Sigmoid colon (tissue), 7 donors: ENCODE measurements around the gene BIK. TPM values are rescaled to one million over a fixed set of nuclear protein-coding genes. Genes with fewer than 3 reads are reported as not detected.

ENCODE experiments used
- DNase-seq: peaks from one replicate; pipeline ENCODE4 v3.0.0-alpha.2; 2019
- H3K27ac ChIP-seq, 4 donors: fragments of 200-600 bp; sonication (generic); one replicate each; pipeline ENCODE4 v1.5.1; 2016 to 2019; ENCODE audit warnings: mild to moderate bottlenecking in 1 of 4
- H3K27me3 ChIP-seq, 3 donors: fragments of 200-600 bp; sonication (generic); one replicate each; pipeline ENCODE4 v1.5.1; 2019; ENCODE audit warnings: mild to moderate bottlenecking in 1 of 3
- H3K36me3 ChIP-seq, 4 donors: fragments of 200-600 bp; sonication (generic); one replicate each; pipeline ENCODE4 v1.5.1; 2016 to 2019
- H3K4me1 ChIP-seq, 4 donors: fragments of 200-600 bp; sonication (generic); one replicate each; pipeline ENCODE4 v1.5.1; 2017 to 2019
- H3K4me3 ChIP-seq, 4 donors: fragments of 200-600 bp; sonication (generic); one replicate each; pipeline ENCODE4 v1.5.1; 2017 to 2019; ENCODE audit warnings: mild to moderate bottlenecking in 2 of 4, moderate library complexity in 1 of 4
- H3K9me3 ChIP-seq, 4 donors: fragments of 200-600 bp in 3 of 4; sonication (generic) in 3 of 4; one replicate each; pipeline versions ENCODE4 v1.5.1 to v1.6.1; 2013 to 2019
- EP300 ChIP-seq, 4 donors: sonication (generic); formaldehyde crosslinking; IDR thresholded peaks; one replicate each; pipeline ENCODE4 v1.6.1; 2017; ENCODE audit warnings: antibody characterized with exemption in 4 of 4
- POLR2A ChIP-seq, 2 donors: fragments of 450-650 bp; IDR thresholded peaks; one replicate each; pipeline ENCODE4 v1.6.1; 2016; ENCODE audit warnings: antibody characterized with exemption in 2 of 2, mild to moderate bottlenecking in 2 of 2, moderate library complexity in 2 of 2
- POLR2AphosphoS5 ChIP-seq, 4 donors: sonication (generic); formaldehyde crosslinking; IDR thresholded peaks; one replicate each; pipeline ENCODE4 v1.6.1; 2017; ENCODE audit warnings: antibody characterized with exemption in 4 of 4
- WGBS, 2 donors: extraction: QIAGEN DNeasy Blood & Tissue Kit; methylation state at CpG; one replicate each; pipeline ENCODE4 v1.1.7; 2013; 5-methylcytosine and 5-hydroxymethylcytosine counted together
- intact Hi-C: fragments of 100-400 bp; cut with DNase I; formaldehyde crosslinking; loops from one replicate; pipeline ENCODE4 v1.15.1; 2023
- polyA plus RNA-seq, 3 donors: library from polyadenylated mRNA; stranded (reverse); fragments of 200-250 nt; gene quantifications; one replicate each; pipeline ENCODE4 v1.2.3, GENCODE V29; 2013
- total RNA-seq, 4 donors: library from RNA; depleted of rRNA; stranded (reverse); fragments of >200 nt; gene quantifications; one replicate each; pipeline ENCODE4 v1.1.0, GENCODE V29; 2016
- TF ChIP-seq, protein P1 (sequence below), 4 experiments: fragments of 450-650 bp in 3 of 4; fragments of 200-600 bp in 1 of 4; IDR thresholded peaks; one replicate each; pipeline ENCODE4 v1.5.1; 2016 to 2019; ENCODE audit warnings: antibody characterized with exemption in 4 of 4, mild to moderate bottlenecking in 3 of 4, moderate library complexity in 2 of 4
- donor health status: healthy with polysubstance abuse.
- donor health status: Bipolar disorder and iron deficiency.
- donor health status: healthy.

The BIK gene, protein sequence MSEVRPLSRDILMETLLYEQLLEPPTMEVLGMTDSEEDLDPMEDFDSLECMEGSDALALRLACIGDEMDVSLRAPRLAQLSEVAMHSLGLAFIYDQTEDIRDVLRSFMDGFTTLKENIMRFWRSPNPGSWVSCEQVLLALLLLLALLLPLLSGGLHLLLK
- total RNA-seq (not detected), polyA plus RNA-seq (10 to 100 TPM; 29.6 to 39.1 (median 35.4) TPM)

GRCh38 chr22:43110444-43110926, at the start of gene BIK:
TSS of gene BIK (plus strand) at chr22:43110750. CDS start at chr22:43124023, 13,273 bp downstream.
- H3K4me3 ChIP-seq: peak within 1 kb of the TSS; percentile 23 to 53 (median 44)
- H3K9me3 ChIP-seq: no peaks in the 10 kb centered on the region
- H3K27ac ChIP-seq: no peak within 1 kb of the TSS
- intact Hi-C loops: no loop called here
- peaks cover 0 to 22% (median 19%) of the 10 kb centered on the region in 4 donors for H3K4me1 ChIP-seq
- H3K36me3 ChIP-seq: no peaks in the 10 kb centered on the region
- DNase-seq: no peak
- peaks cover 27 to 64% (median 58%) of the 10 kb centered on the region in 3 donors for H3K27me3 ChIP-seq
- no peak for TF ChIP-seq POLR2AphosphoS5 (IDR thresholded peaks at IDR 0.05)
- no peak for TF ChIP-seq POLR2A (IDR thresholded peaks at IDR 0.05)
- no peak for TF ChIP-seq EP300 (IDR thresholded peaks at IDR 0.05)
- TF ChIP-seq, protein P1, sequence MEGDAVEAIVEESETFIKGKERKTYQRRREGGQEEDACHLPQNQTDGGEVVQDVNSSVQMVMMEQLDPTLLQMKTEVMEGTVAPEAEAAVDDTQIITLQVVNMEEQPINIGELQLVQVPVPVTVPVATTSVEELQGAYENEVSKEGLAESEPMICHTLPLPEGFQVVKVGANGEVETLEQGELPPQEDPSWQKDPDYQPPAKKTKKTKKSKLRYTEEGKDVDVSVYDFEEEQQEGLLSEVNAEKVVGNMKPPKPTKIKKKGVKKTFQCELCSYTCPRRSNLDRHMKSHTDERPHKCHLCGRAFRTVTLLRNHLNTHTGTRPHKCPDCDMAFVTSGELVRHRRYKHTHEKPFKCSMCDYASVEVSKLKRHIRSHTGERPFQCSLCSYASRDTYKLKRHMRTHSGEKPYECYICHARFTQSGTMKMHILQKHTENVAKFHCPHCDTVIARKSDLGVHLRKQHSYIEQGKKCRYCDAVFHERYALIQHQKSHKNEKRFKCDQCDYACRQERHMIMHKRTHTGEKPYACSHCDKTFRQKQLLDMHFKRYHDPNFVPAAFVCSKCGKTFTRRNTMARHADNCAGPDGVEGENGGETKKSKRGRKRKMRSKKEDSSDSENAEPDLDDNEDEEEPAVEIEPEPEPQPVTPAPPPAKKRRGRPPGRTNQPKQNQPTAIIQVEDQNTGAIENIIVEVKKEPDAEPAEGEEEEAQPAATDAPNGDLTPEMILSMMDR (IDR thresholded peaks at IDR 0.05): no peak
- WGBS, 2 donors: 0% methylated on average over 49 of the region's 49 CpGs

DNA sequence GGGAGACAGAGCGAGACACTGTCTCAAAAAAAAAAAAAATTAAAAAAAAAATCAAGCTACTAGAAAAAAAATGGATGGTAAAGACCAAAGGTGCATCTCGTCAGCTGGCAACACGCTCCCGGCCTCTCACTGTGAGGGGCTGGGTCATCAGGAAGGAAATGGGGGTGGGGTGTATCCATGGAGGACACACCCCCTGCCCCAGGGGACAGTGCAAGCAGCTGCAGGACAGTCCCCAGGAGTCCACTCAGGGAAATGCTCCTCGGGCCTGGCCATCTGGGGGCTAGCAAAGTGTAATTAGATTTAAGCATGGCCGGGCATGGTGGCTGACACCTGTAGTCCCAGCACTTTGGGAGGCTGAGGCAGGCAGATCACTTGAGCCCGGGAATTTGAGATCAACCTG, 44.4 kb upstream of the BIK start:
- no peak for TF ChIP-seq EP300 (IDR thresholded peaks at IDR 0.05)
- TF ChIP-seq POLR2AphosphoS5 (IDR thresholded peaks at IDR 0.05): no peak
- TF ChIP-seq POLR2A (IDR thresholded peaks at IDR 0.05): no peak
- TF ChIP-seq, protein P1 (IDR thresholded peaks at IDR 0.05): no peak
- intact Hi-C loops: no loop called here
- WGBS, 2 donors: 88 to 95% methylated on average over 7 of the region's 7 CpGs
- no peaks in the 10 kb centered on the region for H3K27me3 ChIP-seq
- no peak overlapping the region for H3K27ac ChIP-seq
- no peaks in the 10 kb centered on the region for H3K9me3 ChIP-seq
- no peaks in the 10 kb centered on the region for H3K4me1 ChIP-seq
- no peak for DNase-seq
- H3K4me3 ChIP-seq: no peak overlapping the region
- H3K36me3 ChIP-seq: peaks cover 5 to 40% (median 11%) of the 10 kb centered on the region in 4 donors

DNA sequence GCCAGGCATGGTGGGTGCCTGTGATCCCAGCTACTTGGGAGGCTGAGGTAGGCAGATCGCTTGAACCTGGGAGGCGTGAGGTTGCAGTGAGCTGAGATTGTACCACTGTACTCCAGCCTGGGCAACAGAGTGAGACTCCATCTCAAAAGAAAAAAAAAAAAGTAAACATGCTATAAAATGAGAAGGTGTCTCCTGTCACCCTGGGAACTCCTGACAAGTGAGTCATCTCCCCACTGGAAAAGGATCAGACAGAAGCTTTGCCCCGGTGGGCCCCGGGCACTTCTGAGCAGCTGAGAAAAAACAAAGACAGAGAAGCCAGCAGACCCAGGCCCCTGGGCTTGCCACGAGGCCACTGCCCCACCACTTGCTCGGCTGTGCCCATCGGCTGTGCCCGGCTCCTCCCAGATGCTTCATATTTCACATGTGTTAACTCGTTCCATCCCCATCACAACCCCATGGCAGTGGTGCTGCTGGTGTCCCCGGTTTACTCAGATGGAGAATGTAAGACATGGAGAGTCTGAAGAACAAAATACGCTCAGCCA, 43.6 kb upstream of the BIK start:
- intact Hi-C loops: no loop called here
- 82 to 88% methylated on average over 11 of the region's 11 CpGs for WGBS, 2 donors
- no peak for TF ChIP-seq POLR2A (IDR thresholded peaks at IDR 0.05)
- TF ChIP-seq EP300 (IDR thresholded peaks at IDR 0.05): no peak
- no peak for TF ChIP-seq POLR2AphosphoS5 (IDR thresholded peaks at IDR 0.05)
- TF ChIP-seq, protein P1 (IDR thresholded peaks at IDR 0.05): no peak
- H3K27me3 ChIP-seq: no peaks in the 10 kb centered on the region
- no peak overlapping the region for H3K27ac ChIP-seq
- no peaks in the 10 kb centered on the region for H3K9me3 ChIP-seq
- H3K4me3 ChIP-seq: no peak overlapping the region
- peaks cover under 1 to 32% (median 7%) of the 10 kb centered on the region in 4 donors for H3K36me3 ChIP-seq
- no peak for DNase-seq
- no peaks in the 10 kb centered on the region for H3K4me1 ChIP-seq

- DNase-seq: no peak
- TF ChIP-seq POLR2AphosphoS5 (IDR thresholded peaks at IDR 0.05) (no peak), EP300 (IDR thresholded peaks at IDR 0.05) (no peak), POLR2A (IDR thresholded peaks at IDR 0.05) (no peak)
- TF ChIP-seq, protein P1 (IDR thresholded peaks at IDR 0.05): no peak
- intact Hi-C loops: no loop called here
- H3K9me3 ChIP-seq: no peaks in the 10 kb centered on the region
- H3K4me3 ChIP-seq: no peak overlapping the region
- 44 to 74% methylated on average over 20 of the region's 20 CpGs for WGBS, 2 donors
- no peaks in the 10 kb centered on the region for H3K4me1 ChIP-seq
- H3K27ac ChIP-seq: no peak overlapping the region
- H3K27me3 ChIP-seq: no peaks in the 10 kb centered on the region
- H3K36me3 ChIP-seq: peaks cover 0 to 10% (median 0%) of the 10 kb centered on the region in 4 donors
These were observed 33.3 kb upstream of the BIK start for GRCh38 chr22:43077121-43077877.
